GM23248 (cell line): Measurements from ENCODE around the gene ARHGEF11. TPM values are rescaled to one million over a fixed set of nuclear protein-coding genes. Genes with fewer than 3 reads are reported as not detected.
A peak's percentile ranks its signal among the peaks of the same experiment; 100 is the strongest.

Experiments
- DNase-seq: peaks from one replicate; pipeline ENCODE4 v3.0.0-alpha.2; 2015
- H2AFZ ChIP-seq: fragments of 200-600 bp; sonication (generic); 2 replicates; pipeline ENCODE4 v1.6.1; 2016; ENCODE audit warnings: antibody characterized with exemption
- H3F3A ChIP-seq: fragments of 200-600 bp; sonication (generic); 2 replicates; pipeline ENCODE4 v1.6.1; 2016; ENCODE audit warnings: mild to moderate bottlenecking, antibody characterized with exemption, mixed run types; ENCODE audit not compliant: insufficient read depth
- H3K27ac ChIP-seq: fragments of 200-600 bp; sonication (generic); 2 replicates; pipeline ENCODE4 v1.5.1; 2016; ENCODE audit warnings: mild to moderate bottlenecking
- H3K27me3 ChIP-seq: fragments of 200-600 bp; sonication (generic); replicated peaks from 2 replicates; pipeline ENCODE4 v1.6.1; 2016; ENCODE audit warnings: mild to moderate bottlenecking; ENCODE audit not compliant: insufficient read depth
- H3K36me3 ChIP-seq: fragments of 200-600 bp; sonication (generic); 2 replicates; pipeline ENCODE4 v1.6.1; 2016; ENCODE audit warnings: low read depth, mild to moderate bottlenecking
- H3K4me1 ChIP-seq: fragments of 200-600 bp; sonication (generic); 2 replicates; pipeline ENCODE4 v1.6.1; 2016; ENCODE audit warnings: mild to moderate bottlenecking; ENCODE audit not compliant: insufficient read depth
- H3K4me2 ChIP-seq: fragments of 200-600 bp; sonication (generic); one replicate; pipeline ENCODE4 v1.6.1; 2016; ENCODE audit warnings: mild to moderate bottlenecking; ENCODE audit not compliant: unreplicated experiment
- H3K4me3 ChIP-seq: fragments of 200-600 bp; sonication (generic); 2 replicates; pipeline ENCODE4 v1.5.1; 2016; ENCODE audit warnings: mild to moderate bottlenecking
- H3K79me2 ChIP-seq: fragments of 200-600 bp; sonication (generic); 2 replicates; pipeline ENCODE4 v1.6.1; 2016; ENCODE audit warnings: mild to moderate bottlenecking; ENCODE audit not compliant: insufficient read depth
- H3K9ac ChIP-seq: fragments of 200-600 bp; sonication (generic); 2 replicates; pipeline ENCODE4 v1.6.1; 2016; ENCODE audit warnings: mild to moderate bottlenecking
- H3K9me2 ChIP-seq: fragments of 200-600 bp; sonication (generic); 2 replicates; pipeline ENCODE4 v1.6.1; 2016; ENCODE audit warnings: mixed run types, mild to moderate bottlenecking, moderate library complexity; ENCODE audit not compliant: insufficient read depth
- H3K9me3 ChIP-seq: fragments of 200-600 bp; sonication (generic); one replicate; pipeline ENCODE4 v1.6.1; 2017; ENCODE audit warnings: low read depth
- H4K20me1 ChIP-seq: fragments of 200-600 bp; sonication (generic); 2 replicates; pipeline ENCODE4 v1.6.0; 2016; ENCODE audit not compliant: insufficient read depth
- EZH2 ChIP-seq: fragments of 200-600 bp; sonication (generic); IDR thresholded peaks from 2 replicates; pipeline ENCODE4 v1.6.1; 2018; ENCODE audit warnings: antibody characterized with exemption, mild to moderate bottlenecking; ENCODE audit not compliant: insufficient read depth, poor library complexity, severe bottlenecking
- EZH2phosphoT487 ChIP-seq: fragments of 200-600 bp; sonication (generic); IDR thresholded peaks from 2 replicates; pipeline ENCODE4 v1.6.1; 2018; ENCODE audit warnings: antibody characterized with exemption, moderate library complexity, mild to moderate bottlenecking, low read depth; ENCODE audit not compliant: insufficient read depth
- WGBS, 2 experiments: methylation state at CpG; one replicate each; pipeline ENCODE4 v1.1.6; 2015 to 2017; ENCODE audit warnings: low lambda C conversion rate in 2 of 2, low coverage in 1 of 2; ENCODE audit errors: missing lambda C conversion rate in 2 of 2; 5-methylcytosine and 5-hydroxymethylcytosine counted together
- in situ Hi-C: fragments of 300-500 bp; cut with MboI; formaldehyde crosslinking; loops from 2 replicates; pipeline ENCODE4 v1.15.0; 2020
- polyA plus RNA-seq: library from polyadenylated mRNA; unstranded; fragments of >200 nt; fragmentation: Nextera tagmentation; extraction: Ambion mirVana; gene quantifications from 2 replicates; pipeline ENCODE4 v1.2.1, GENCODE V29; 2016
- total RNA-seq: library from RNA; depleted of rRNA; stranded (reverse); fragments of >200 nt; shearing (Covaris generic); gene quantifications from 2 replicates; pipeline ENCODE4 v1.2.3, GENCODE V29; 2014

Gene ARHGEF11
- total and polyA plus RNA-seq, 2 experiments from 2014 or later, result 13.3 to 23.0 TPM

GRCh38 chr1:156969496-156969895, 76.0 kb downstream of the ARHGEF11 start:
- WGBS, 2 experiments, result 96 to 100% methylated on average over 3 of the region's 3 CpGs
- Histone ChIP-seq H3F3A (0 out of 2 replicates have a peak, but pooled peaks cover 5% of the 10 kb centered on the region), H3K9me2 (no peaks in the 10 kb centered on the region), H2AFZ (no peak overlapping the region), H4K20me1 (no peaks in the 10 kb centered on the region), H3K4me2 (no peak overlapping the region), H3K79me2 (no peaks in the 10 kb centered on the region), H3K27me3 (no peaks in the 10 kb centered on the region), H3K9me3 (no peaks in the 10 kb centered on the region), H3K9ac (no peak overlapping the region), H3K36me3 (peaks cover 19% of the 10 kb centered on the region), H3K27ac (no peak overlapping the region), H3K4me3 (no peak overlapping the region), H3K4me1 (peaks cover 3% of the 10 kb centered on the region)
- TF ChIP-seq EZH2phosphoT487 (no peak), EZH2 (no peak)
- no peak for DNase-seq
- in situ Hi-C loops, result no loop called here

GRCh38 chr1:156964441-156964840, 81.1 kb downstream of the ARHGEF11 start:
- peaks cover 14% of the 10 kb centered on the region for H3K4me1 ChIP-seq
- peak; percentile 72 for DNase-seq
- WGBS, 2 experiments, result 82 to 86% methylated on average over 2 of the region's 2 CpGs
- no peak overlapping the region for H3K4me3 ChIP-seq
- H3K9ac ChIP-seq, result no peak overlapping the region
- 0 out of 2 replicates have a peak, but pooled peaks cover 5% of the 10 kb centered on the region for H3F3A ChIP-seq
- peak overlapping the region; percentile 34 for H3K27ac ChIP-seq
- H3K4me2 ChIP-seq, result no peak overlapping the region
- H3K36me3 ChIP-seq, result peaks cover 8% of the 10 kb centered on the region; the same call in 1 of the 2 replicates
- no peaks in the 10 kb centered on the region for H4K20me1 ChIP-seq
- no peaks in the 10 kb centered on the region for H3K79me2 ChIP-seq
- H3K9me2 ChIP-seq, result no peaks in the 10 kb centered on the region
- H3K27me3 ChIP-seq, result no peaks in the 10 kb centered on the region
- TF ChIP-seq EZH2phosphoT487 (no peak), EZH2 (no peak)
- no peaks in the 10 kb centered on the region for H3K9me3 ChIP-seq
- in situ Hi-C loops, result no loop called here
- no peak overlapping the region for H2AFZ ChIP-seq

- Histone ChIP-seq H3K4me2 (no peak overlapping the region), H3K27ac (no peak overlapping the region), H3K4me1 (peaks cover 14% of the 10 kb centered on the region), H3K36me3 (peaks cover 5% of the 10 kb centered on the region; the same call in 1 of the 2 replicates), H3K9me2 (no peaks in the 10 kb centered on the region), H3K9ac (no peak overlapping the region), H4K20me1 (no peaks in the 10 kb centered on the region), H3K79me2 (no peaks in the 10 kb centered on the region), H3K4me3 (no peak overlapping the region), H3K9me3 (no peaks in the 10 kb centered on the region), H3K27me3 (no peaks in the 10 kb centered on the region), H3F3A (0 out of 2 replicates have a peak, but pooled peaks cover 5% of the 10 kb centered on the region), H2AFZ (no peak overlapping the region)
- WGBS, 2 experiments, result 64 to 65% methylated on average over 3 of the region's 3 CpGs
- in situ Hi-C loops, result no loop called here
- no peak for TF ChIP-seq EZH2phosphoT487
- TF ChIP-seq EZH2, result no peak
- peak; percentile 13 for DNase-seq
These were observed 81.9 kb downstream of the ARHGEF11 start for GRCh38 chr1:156963621-156964020.

- 0 out of 2 replicates have a peak, but pooled peaks cover 5% of the 10 kb centered on the region for H3F3A ChIP-seq
- peaks cover 14% of the 10 kb centered on the region for H3K4me1 ChIP-seq
- H3K9ac ChIP-seq, result no peak overlapping the region
- no peak overlapping the region for H3K27ac ChIP-seq
- in situ Hi-C loops, result no loop called here
- H4K20me1 ChIP-seq, result no peaks in the 10 kb centered on the region
- H3K79me2 ChIP-seq, result no peaks in the 10 kb centered on the region
- no peak overlapping the region for H3K4me3 ChIP-seq
- H3K27me3 ChIP-seq, result no peaks in the 10 kb centered on the region
- no peak overlapping the region for H2AFZ ChIP-seq
- DNase-seq, result peak; percentile 19
- WGBS, 2 experiments, result 72 to 75% methylated on average over 4 of the region's 4 CpGs
- no peaks in the 10 kb centered on the region for H3K9me2 ChIP-seq
- no peak overlapping the region for H3K4me2 ChIP-seq
- H3K36me3 ChIP-seq, result peaks cover 6% of the 10 kb centered on the region; the same call in 1 of the 2 replicates
- no peaks in the 10 kb centered on the region for H3K9me3 ChIP-seq
- TF ChIP-seq EZH2, result no peak
- no peak for TF ChIP-seq EZH2phosphoT487
These were observed 83.8 kb downstream of the ARHGEF11 start for GRCh38 chr1:156961709-156962108.

- no peaks in the 10 kb centered on the region for H4K20me1 ChIP-seq
- in situ Hi-C loops, result no loop called here
These were observed 85.6 kb downstream of the ARHGEF11 start for GRCh38 chr1:156959925-156960324.

More at GRCh38 chr1:156959925-156960324, 85.6 kb downstream of the ARHGEF11 start:
- H3K4me1 ChIP-seq, result peaks cover 14% of the 10 kb centered on the region
- 97 to 99% methylated on average over 6 of the region's 6 CpGs for WGBS, 2 experiments
- peaks cover 10% of the 10 kb centered on the region; the same call in 1 of the 2 replicates for H3K36me3 ChIP-seq
- no peaks in the 10 kb centered on the region for H3K9me2 ChIP-seq
- H3K27ac ChIP-seq, result no peak overlapping the region
- no peak for DNase-seq
- H2AFZ ChIP-seq, result no peak overlapping the region
- 0 out of 2 replicates have a peak, but pooled peaks cover 3% of the 10 kb centered on the region for H3F3A ChIP-seq
- no peak overlapping the region for H3K9ac ChIP-seq
- no peaks in the 10 kb centered on the region for H3K9me3 ChIP-seq
- TF ChIP-seq EZH2 (no peak), EZH2phosphoT487 (no peak)
- H3K4me2 ChIP-seq, result no peak overlapping the region
- H3K79me2 ChIP-seq, result no peaks in the 10 kb centered on the region
- no peaks in the 10 kb centered on the region for H3K27me3 ChIP-seq
- no peak overlapping the region for H3K4me3 ChIP-seq
